Body of pancreas (tissue), 4 donors: ENCODE results near the gene TMPRSS11B. TPM values are rescaled to one million over a fixed set of nuclear protein-coding genes. Genes with fewer than 3 reads are reported as not detected.

ENCODE experiments used
- ATAC-seq: fragments of 150-250 bp; one replicate; pipeline ENCODE4 v1.9.1; 2016
- DNase-seq, 4 donors: peaks; one replicate each; pipeline ENCODE4 v3.0.0-alpha.2; 2019
- H3K27ac ChIP-seq, 4 donors: fragments of 200-600 bp; sonication (generic); 1 replicate in 3 of 4; 2 replicates in 1 of 4; pipeline versions ENCODE4 v1.5.1 to v1.6.1; 2016 to 2019; ENCODE audit warnings: mild to moderate bottlenecking in 1 of 4, mixed read lengths in 1 of 4, moderate library complexity in 1 of 4
- H3K27me3 ChIP-seq, 2 donors: fragments of 200-600 bp; sonication (generic); one replicate each; pipeline ENCODE4 v1.6.0; 2016; ENCODE audit warnings: mild to moderate bottlenecking in 1 of 2
- H3K36me3 ChIP-seq, 2 donors: fragments of 200-600 bp; sonication (generic); replicated peaks in 1 of 2; 2 replicates each; pipeline ENCODE4 v1.5.1; 2016; ENCODE audit warnings: low read depth in 2 of 2; ENCODE audit not compliant: insufficient read depth in 1 of 2
- H3K4me1 ChIP-seq: fragments of 200-600 bp; sonication (generic); one replicate; pipeline ENCODE4 v1.6.0; 2016
- H3K4me3 ChIP-seq, 2 donors: fragments of 200-600 bp; sonication (generic); 1 replicate in 1 of 2; 2 replicates in 1 of 2; pipeline ENCODE4 v1.5.1; 2016 to 2019
- H3K9me3 ChIP-seq, 3 donors: fragments of 200-600 bp; sonication (generic); 1 replicate in 2 of 3; 2 replicates in 1 of 3; pipeline ENCODE4 v1.5.1; 2016
- POLR2A ChIP-seq, 3 donors: fragments of 450-650 bp; IDR thresholded peaks; one replicate each; pipeline ENCODE4 v1.6.1; 2016; ENCODE audit warnings: antibody characterized with exemption in 3 of 3, mild to moderate bottlenecking in 2 of 3
- WGBS, 2 donors: methylation state at CpG; one replicate each; pipeline ENCODE4 v1.1.5; 2017; 5-methylcytosine and 5-hydroxymethylcytosine counted together
- intact Hi-C: fragments of 100-400 bp; cut with DNase I; formaldehyde crosslinking; loops from one replicate; pipeline ENCODE4 v1.15.1; 2023
- total RNA-seq, 2 donors: library from RNA; depleted of rRNA; stranded (reverse); fragments of >200 nt; gene quantifications; one replicate each; pipeline ENCODE4 v1.1.0, GENCODE V29; 2016
- TF ChIP-seq, protein P1 (sequence below), 7 experiments: fragments of 450-650 bp in 4 of 7; fragments of 200-600 bp in 3 of 7; sonication (generic) in 3 of 7; IDR thresholded peaks; one replicate each; pipeline ENCODE4 v1.5.1; 2016 to 2019; ENCODE audit warnings: antibody characterized with exemption in 7 of 7

Gene TMPRSS11B
- total RNA-seq, 2 donors from 2014 or later, result not detected

DNA sequence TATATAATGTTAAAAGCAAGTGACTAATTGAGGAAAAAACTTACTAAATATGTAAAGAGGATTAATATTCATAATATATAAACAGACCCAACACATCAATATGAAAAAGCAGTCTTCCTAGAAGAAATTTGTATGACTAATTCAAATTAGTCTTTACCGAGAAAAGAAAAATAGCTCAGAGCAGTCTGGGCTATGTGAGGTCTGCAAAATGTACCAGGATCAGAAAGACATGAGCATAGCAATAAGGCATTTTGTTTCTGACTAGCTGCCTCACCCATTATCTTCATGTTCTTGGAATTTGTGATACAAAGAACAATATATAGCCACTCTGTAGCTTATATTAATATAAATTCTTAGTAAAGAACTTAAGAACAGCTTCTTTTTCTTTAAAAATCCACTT is 13.7 kb upstream of the TMPRSS11B start:
- DNase-seq, result no peak
- Histone ChIP-seq H3K9me3 (no peaks in the 10 kb centered on the region), H3K36me3 (no peaks in the 10 kb centered on the region), H3K4me3 (no peak overlapping the region), H3K27me3 (no peaks in the 10 kb centered on the region), H3K27ac (no peak overlapping the region), H3K4me1 (no peaks in the 10 kb centered on the region)
- WGBS, 2 donors, result 79 to 90% methylated on average over 1 of the region's 1 CpG
- no peak for ATAC-seq
- intact Hi-C loops, result no loop called here
- no peak for TF ChIP-seq POLR2A (IDR thresholded peaks at IDR 0.05)
- TF ChIP-seq, protein P1, sequence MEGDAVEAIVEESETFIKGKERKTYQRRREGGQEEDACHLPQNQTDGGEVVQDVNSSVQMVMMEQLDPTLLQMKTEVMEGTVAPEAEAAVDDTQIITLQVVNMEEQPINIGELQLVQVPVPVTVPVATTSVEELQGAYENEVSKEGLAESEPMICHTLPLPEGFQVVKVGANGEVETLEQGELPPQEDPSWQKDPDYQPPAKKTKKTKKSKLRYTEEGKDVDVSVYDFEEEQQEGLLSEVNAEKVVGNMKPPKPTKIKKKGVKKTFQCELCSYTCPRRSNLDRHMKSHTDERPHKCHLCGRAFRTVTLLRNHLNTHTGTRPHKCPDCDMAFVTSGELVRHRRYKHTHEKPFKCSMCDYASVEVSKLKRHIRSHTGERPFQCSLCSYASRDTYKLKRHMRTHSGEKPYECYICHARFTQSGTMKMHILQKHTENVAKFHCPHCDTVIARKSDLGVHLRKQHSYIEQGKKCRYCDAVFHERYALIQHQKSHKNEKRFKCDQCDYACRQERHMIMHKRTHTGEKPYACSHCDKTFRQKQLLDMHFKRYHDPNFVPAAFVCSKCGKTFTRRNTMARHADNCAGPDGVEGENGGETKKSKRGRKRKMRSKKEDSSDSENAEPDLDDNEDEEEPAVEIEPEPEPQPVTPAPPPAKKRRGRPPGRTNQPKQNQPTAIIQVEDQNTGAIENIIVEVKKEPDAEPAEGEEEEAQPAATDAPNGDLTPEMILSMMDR (IDR thresholded peaks at IDR 0.05), result no peak

DNA sequence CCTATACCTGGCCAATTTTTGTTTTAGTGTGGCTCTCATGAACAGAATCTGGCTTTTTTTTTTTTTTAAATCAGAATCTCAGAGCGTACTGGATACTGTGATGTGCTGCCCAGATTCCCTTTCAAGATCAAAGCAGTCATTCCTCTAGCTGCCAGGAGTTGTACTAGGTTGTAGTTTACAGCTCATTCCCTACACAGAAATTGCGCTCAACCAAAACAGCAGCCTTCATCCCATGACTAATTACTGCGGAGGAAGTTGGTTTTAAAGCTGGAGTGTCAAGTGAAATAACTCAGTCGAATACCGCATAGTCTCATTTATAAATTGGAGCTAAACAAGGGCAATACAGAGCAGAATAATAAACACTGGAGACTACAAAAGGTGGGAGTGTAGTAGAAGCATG is 12.2 kb upstream of the TMPRSS11B start:
- H3K27me3 ChIP-seq, result no peaks in the 10 kb centered on the region
- no peaks in the 10 kb centered on the region for H3K9me3 ChIP-seq
- DNase-seq (no peak), ATAC-seq (no peak)
- intact Hi-C loops, result no loop called here
- no peaks in the 10 kb centered on the region for H3K4me1 ChIP-seq
- 86 to 95% methylated on average over 5 of the region's 5 CpGs for WGBS, 2 donors
- H3K36me3 ChIP-seq, result no peaks in the 10 kb centered on the region
- no peak overlapping the region for H3K4me3 ChIP-seq
- H3K27ac ChIP-seq, result no peak overlapping the region
- no peak for TF ChIP-seq POLR2A (IDR thresholded peaks at IDR 0.05)
- TF ChIP-seq, protein P1 (IDR thresholded peaks at IDR 0.05), result no peak

DNA sequence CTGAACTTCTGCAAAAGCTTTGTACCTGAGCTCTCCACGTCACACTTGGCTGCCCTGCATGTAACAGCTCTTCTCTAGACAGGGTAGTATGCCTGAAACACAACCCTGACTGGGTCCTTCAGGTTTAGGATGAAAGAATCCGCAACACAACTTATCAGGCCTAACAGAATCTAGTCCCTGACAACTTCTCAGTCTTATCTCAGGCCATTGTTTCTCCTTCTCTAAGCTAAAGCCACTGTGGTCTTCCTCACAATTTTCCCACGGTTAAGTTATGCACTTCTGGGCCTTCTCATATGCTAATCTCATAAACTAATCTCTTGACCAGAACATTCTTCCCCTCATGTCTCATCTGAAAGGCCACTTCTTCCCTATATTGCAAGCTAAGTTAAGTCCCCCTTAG is 10.8 kb upstream of the TMPRSS11B start:
- H3K27me3 ChIP-seq, result no peaks in the 10 kb centered on the region
- intact Hi-C loops, result no loop called here
- no peak for DNase-seq
- no peaks in the 10 kb centered on the region for H3K36me3 ChIP-seq
- TF ChIP-seq, protein P1 (IDR thresholded peaks at IDR 0.05), result no peak
- no peak for TF ChIP-seq POLR2A (IDR thresholded peaks at IDR 0.05)
- WGBS, 2 donors, result 47 to 49% methylated on average over 3 of the region's 3 CpGs
- H3K9me3 ChIP-seq, result no peaks in the 10 kb centered on the region
- ATAC-seq, result no peak
- no peak overlapping the region for H3K4me3 ChIP-seq
- H3K4me1 ChIP-seq, result no peaks in the 10 kb centered on the region
- no peak overlapping the region for H3K27ac ChIP-seq

DNA sequence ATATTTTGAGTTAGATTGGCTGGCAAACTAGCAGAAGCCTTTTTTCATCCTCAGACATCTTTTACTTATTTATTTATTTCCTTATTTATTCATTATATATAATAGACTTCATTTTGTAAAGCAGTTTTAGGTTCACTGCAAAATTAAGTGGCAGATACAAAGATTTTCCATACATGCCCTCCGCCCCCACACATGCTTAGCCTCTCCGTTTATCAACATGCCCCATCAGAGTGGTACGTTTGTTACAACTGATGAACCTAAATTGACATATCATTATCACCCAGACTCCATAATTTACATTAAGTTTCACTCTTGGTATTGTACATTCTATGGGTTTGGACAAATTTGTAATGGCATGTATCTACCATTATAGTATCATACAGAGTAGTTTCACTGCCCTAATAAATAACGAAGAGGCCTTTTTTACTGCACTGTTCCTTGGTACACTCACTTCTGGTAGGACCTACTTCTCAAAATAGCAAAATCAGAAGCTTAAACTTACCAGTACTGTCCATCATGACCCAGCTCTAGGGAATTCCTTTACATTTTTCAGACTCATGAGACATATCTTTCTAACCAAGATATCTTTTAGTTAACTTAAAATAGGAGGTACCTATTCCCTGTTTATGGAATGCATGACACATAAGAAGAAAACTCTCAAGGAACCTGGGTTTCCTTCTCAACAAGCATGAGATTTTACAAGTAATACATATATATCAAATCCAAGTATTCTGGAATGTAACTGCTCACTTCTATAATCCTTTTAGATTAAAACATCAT is 4.8 kb upstream of the TMPRSS11B start:
- no peak for ATAC-seq
- WGBS, 2 donors, result 69 to 72% methylated on average over 4 of the region's 4 CpGs
- no peaks in the 10 kb centered on the region for H3K27me3 ChIP-seq

More for the DNA sequence above, 4.8 kb upstream of the TMPRSS11B start:
- intact Hi-C loops, result no loop called here
- DNase-seq, result no peak
- no peaks in the 10 kb centered on the region for H3K36me3 ChIP-seq
- no peak overlapping the region for H3K27ac ChIP-seq
- H3K4me1 ChIP-seq, result no peaks in the 10 kb centered on the region
- no peak overlapping the region for H3K4me3 ChIP-seq
- TF ChIP-seq, protein P1 (IDR thresholded peaks at IDR 0.05), result no peak
- no peak for TF ChIP-seq POLR2A (IDR thresholded peaks at IDR 0.05)
- H3K9me3 ChIP-seq, result no peaks in the 10 kb centered on the region
